ENCODE results near the gene RPH3AL. TPM values are rescaled to one million over a fixed set of nuclear protein-coding genes. Genes with fewer than 3 reads are reported as not detected.
"Not testable (repeated sequence)": the region's sequence is repeated elsewhere in the genome, so short reads cannot be mapped to it uniquely, and the experiment has no call there.

Gene RPH3AL
- total and polyA plus RNA-seq, 11 donors, result 2.8 to 9.4 (median 6.3) TPM

GRCh38 chr17:245020-245419, 107.6 kb downstream of the RPH3AL start:
- no peaks in the 10 kb centered on the region for H3K4me1 ChIP-seq
- H3K27ac ChIP-seq, result no peak overlapping the region
- no peak for DNase-seq
- 92 to 97% (median 95%) methylated on average over 7 of the region's 7 CpGs for WGBS, 4 donors
- intact Hi-C loops (cut with DNase I), result no loop called here
- no peaks in the 10 kb centered on the region for H3K27me3 ChIP-seq
- no peaks in the 10 kb centered on the region for H3K36me3 ChIP-seq
- TF ChIP-seq POLR2A (IDR thresholded peaks at IDR 0.05) (no peak), CTCF (IDR thresholded peaks at IDR 0.05) (no peak)
- ATAC-seq, result peak in 1 of 4 donors; percentile 24
- H3K9me3 ChIP-seq, result no peaks in the 10 kb centered on the region
- H3K4me3 ChIP-seq, result no peak overlapping the region

- H3K4me1 ChIP-seq; ATAC-seq; H3K9me3 ChIP-seq; H3K27ac ChIP-seq; DNase-seq; H3K4me3 ChIP-seq; intact Hi-C loops (cut with DNase I); H3K36me3 ChIP-seq; H3K27me3 ChIP-seq: not testable (repeated sequence)
Observed at GRCh38 chr17:243924-244323, 108.7 kb downstream of the RPH3AL start.

- Histone ChIP-seq H3K27me3 (no peaks in the 10 kb centered on the region), H3K4me1 (peaks cover 0 to 7% (median 0%) of the 10 kb centered on the region in 12 donors), H3K27ac (no peak overlapping the region), H3K36me3 (no peaks in the 10 kb centered on the region), H3K9me3 (no peaks in the 10 kb centered on the region), H3K4me3 (no peak overlapping the region)
- DNase-seq, result peak in 3 of 5 donors; percentile 8 to 37 (median 9)
- no peak for ATAC-seq
- WGBS, 4 donors, result 73 to 78% (median 77%) methylated on average over 2 to 4 of the region's 4 CpGs
- TF ChIP-seq CTCF (IDR thresholded peaks at IDR 0.05), result no peak
- TF ChIP-seq POLR2A (IDR thresholded peaks at IDR 0.05), result no peak
- intact Hi-C loops (cut with DNase I), result no loop called here
Observed at GRCh38 chr17:238964-239259, 113.7 kb downstream of the RPH3AL start.

GRCh38 chr17:238071-238963, 114.3 kb downstream of the RPH3AL start:
- Histone ChIP-seq H3K4me1 (peaks cover 0 to 9% (median 1%) of the 10 kb centered on the region in 12 donors), H3K27ac (no peak overlapping the region), H3K27me3 (no peaks in the 10 kb centered on the region), H3K4me3 (no peak overlapping the region), H3K36me3 (no peaks in the 10 kb centered on the region), H3K9me3 (no peaks in the 10 kb centered on the region)
- 88 to 89% (median 89%) methylated on average over 22 to 23 of the region's 23 CpGs for WGBS, 4 donors
- intact Hi-C loops (cut with DNase I), result no loop called here
- TF ChIP-seq POLR2A (IDR thresholded peaks at IDR 0.05) (no peak), CTCF (IDR thresholded peaks at IDR 0.05) (no peak)
- DNase-seq (peak in 4 of 5 donors; percentile 1 to 12 (median 8)), ATAC-seq (no peak)
